ENCODE results near the gene TREH.

TREH gene

DNA sequence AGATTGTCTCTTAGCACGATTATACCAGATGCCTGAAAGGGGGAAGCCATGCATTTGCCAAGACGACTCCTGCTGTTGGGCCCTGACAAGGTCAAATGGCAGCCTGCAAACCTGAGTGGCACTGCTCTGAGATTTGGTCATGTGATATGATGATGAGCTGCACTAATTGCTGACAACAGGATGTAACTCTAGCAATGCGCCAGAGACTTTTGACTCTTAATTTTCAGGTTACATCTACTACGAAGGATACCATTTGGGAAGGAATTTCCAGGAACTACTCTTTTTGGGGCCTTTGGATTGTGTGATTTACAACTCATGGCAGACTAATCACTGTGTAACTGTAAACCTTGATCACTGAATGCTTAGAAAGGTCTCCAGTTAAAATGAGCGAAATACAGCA, 13.1 kb downstream of the TREH start:
- no peak for DNase-seq (ENCODE audit: low spot score)

DNA sequence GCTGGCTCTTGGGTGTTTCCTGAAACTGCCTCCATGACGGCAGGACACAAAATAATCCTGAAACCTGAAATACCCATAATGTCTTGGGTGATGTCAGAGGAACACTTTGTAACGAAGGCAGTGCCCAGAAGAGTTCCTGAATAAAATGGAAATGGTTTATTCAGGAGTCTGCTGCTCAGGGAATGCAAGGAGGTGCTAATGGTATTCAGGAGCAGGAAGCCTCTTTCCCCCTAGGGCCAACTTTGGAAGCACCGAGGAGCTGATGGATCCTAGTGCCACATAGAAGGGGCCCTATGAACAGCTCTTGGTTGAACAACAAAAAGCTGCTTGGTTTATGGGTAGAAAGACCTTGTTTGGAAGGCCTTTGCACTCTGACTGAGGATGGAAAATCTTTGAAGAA, 15.5 kb downstream of the TREH start:
- no peak for DNase-seq (ENCODE audit: low spot score)

DNA sequence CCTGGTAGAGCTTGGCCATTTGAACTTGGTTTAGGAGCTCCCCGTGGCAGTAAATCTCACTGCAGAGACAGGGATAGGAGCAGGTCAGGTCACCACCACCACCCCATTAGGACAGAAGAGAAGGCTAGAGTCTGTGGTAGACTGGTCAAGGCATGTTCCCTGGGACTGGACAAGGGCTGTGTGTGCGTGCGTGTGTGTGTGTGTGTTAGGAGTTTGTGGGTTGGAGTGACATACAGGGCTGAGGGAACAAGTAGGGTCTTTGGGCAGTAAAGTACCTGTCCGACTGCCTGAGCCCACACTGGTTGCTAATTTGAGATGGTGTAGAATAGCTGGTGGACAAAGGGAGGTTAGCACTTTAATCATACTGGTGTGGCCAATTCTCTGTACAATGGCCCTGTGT, 16.1 kb downstream of the TREH start:
- no peak for DNase-seq (ENCODE audit: low spot score)

DNA sequence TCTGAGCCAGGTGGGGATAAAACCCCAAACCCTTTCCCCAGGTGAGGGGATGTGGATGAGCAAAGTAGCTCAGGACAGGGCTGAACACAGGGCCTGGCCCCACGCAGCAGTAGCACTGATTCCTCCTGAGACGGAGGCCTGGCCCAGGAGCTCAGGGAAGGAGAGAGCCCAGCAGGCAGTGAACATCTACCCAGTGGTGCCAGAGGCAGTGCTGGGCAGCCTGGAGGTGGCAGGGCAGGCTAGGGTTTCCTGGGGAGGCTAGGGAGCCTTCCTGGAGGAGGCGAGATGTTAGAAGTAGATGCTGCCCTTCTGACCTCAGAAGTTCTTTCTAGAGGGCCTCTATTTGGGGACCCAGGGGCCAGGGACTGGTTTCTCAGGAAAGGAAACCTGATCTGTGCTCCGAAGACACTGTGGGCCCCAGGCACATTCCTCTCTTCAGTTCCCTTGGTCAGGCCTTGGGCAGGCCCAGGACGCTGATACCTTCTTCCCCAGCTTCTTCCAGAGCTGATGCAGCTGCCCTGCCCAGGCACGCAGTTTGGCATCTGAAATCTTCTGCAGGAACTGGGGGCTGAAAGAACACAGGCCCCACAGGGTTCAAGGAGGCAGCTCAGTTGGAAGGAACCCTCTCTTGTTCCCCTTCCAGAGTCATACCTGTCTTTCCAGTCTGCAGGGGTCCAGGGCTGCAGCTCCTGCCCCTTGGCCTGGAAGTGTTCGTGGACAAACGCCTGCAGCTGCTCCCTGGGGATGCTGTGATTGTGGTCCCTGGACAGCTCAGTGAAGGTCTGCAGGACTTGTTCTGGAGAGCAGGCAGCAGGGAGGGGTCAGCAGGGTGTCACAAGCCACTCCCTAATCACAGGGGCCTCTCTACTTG, 16.8 kb downstream of the TREH start:
- no peak for DNase-seq (ENCODE audit: low spot score)

GRCh38 chr11:118661425-118662301, 17.8 kb downstream of the TREH start:
- no peak for DNase-seq (ENCODE audit: low spot score)

- no peak for DNase-seq (ENCODE audit: low spot score)
These were observed 18.6 kb downstream of the TREH start for GRCh38 chr11:118660681-118661424.

DNA sequence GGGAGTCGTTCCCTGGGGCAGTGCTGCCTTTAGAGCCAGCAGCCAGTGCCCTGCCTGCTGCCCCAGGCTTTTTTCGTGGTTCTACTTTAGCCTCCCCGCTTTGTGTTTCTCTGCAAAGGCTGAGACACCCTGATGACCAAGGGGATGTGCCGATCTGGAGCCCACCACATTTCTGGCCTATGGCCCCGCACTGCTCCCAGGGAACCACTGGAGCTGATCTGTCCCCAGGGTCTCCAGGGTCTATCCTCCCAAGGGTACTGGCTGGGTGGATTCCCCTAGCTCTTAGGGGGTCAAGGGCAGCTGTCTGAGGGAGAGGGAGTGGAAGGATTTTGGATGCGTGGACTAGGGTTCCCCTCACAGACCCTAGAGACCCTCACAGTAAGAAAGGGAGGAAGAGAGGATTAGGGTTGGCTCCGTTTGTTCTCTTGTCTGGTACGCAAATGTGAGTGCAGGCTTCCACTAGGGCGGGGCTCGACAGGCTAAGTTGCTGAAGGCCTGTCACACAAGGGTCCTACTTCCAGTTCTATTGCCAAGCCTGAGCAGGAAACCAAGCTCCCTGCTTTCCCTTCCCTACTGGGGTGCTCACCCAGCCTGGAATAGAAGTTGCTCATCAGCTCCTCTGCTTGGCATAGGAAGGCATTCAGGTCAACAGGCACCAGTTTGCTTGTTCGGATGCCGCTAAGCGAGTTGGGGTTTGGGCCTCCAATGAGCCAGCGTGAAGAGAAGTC, 19.3 kb downstream of the TREH start:
- DNase-seq (ENCODE audit: low spot score), result no peak

DNA sequence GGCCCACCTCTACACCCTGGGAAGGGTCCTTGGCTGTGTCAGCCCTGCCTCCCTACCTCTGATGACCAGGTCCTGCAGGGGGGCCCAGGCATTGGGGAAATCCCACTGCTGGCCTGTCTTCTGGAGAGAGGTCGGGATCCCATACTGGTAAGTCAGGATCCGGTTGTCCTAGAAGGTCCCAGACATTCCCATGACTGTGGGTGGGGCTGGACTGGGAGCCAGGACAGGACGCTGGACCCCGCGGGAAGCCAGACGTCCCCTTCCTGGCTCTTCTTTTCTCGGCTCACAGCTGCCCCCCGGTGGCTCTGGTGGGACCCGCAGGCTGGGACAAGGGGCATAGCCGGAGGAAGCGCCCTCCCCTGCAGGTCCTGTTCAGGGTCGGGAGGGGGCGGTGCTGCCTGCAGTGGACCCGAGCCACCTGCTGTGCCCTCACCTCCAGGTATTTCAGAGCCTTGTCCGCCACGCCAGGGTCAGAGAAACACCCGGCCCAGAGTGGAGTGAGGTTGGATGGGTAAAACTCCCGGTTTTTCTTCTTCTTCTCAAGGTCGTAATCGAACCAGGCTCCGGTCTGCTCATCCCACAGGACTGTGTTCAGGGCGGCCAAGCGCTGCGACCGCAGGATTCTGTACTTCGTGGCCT, 20.0 kb downstream of the TREH start:
- peak; percentile 86 for DNase-seq (ENCODE audit: low spot score)

DNA sequence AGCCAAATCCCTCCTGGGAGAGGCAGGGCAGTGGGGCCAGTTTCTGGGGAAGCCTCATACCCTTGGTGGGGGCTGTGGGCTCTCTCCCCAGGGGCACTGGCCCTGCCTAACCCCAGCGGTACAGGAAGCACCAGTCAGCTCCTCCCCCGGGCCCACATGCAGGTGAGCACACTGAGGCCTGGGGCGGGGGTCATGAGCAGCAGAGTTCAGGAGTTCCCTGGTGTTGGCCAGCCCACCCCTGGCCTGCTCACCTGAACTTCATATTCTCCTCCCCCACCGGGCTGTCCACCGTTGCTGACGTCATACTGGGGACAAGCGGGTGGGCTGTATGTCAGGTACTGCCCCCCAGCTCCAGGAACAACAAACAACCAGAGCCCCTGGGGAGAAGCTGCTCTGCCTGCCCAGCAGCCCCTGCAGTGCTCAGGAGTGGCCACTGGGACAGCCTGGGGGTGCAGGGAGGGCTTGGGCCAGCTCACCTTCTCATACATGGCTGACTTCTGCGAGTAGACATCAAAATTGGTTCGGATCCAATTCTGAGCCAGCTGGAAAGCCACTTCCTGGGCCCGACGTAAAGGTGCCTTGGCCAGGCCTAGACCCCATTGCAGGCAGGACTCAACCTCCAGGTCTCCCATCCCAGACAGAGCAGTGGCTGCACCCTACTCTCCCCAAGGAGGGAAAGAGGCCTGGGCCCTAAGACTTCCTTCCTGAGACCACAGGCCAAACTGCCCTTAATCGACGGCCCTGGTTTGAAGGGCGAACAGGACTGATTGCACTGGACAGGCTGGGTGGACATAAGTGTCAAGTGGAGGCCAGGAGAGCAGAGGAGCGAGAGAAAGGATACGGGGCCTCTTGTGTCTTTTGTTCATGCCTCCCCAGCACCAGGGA, 20.8 kb downstream of the TREH start:
- DNase-seq (ENCODE audit: low spot score), result no peak

GRCh38 chr11:118657709-118658428, 21.6 kb downstream of the TREH start:
- DNase-seq (ENCODE audit: low spot score), result no peak

GRCh38 chr11:118657238-118657637, 22.2 kb downstream of the TREH start:
- DNase-seq (ENCODE audit: low spot score), result no peak

DNA sequence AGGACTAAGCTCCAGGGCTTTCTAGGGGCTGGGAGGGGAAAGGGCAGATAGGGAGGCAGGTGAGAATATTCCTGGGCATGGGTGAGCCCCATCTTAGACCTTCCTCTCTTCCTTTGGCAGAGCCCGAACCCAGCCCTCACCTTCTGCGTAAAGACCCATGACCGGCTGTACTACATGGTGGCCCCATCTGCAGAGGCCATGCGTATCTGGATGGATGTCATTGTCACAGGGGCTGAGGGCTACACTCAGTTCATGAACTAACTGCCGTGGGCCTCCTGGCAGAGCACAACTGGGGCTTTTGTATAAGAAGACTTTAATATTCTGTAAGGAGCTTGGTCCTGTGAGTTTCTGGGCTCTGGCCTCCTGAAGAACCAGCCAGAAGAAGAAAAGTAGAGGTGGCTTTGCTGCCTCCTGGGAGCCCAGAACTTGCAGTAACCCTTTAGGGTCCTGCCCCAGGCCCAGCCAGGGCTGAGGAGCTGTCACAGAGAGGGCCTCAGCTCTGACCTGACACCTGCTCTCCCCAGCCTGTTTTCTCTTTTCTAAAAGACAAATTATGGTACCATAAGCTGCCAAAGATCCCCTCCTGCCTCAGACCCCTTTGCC, 22.8 kb downstream of the TREH start:
- DNase-seq (ENCODE audit: low spot score), result no peak

- no peak for DNase-seq (ENCODE audit: low spot score)
These were observed 23.8 kb downstream of the TREH start for GRCh38 chr11:118655486-118656190.

GRCh38 chr11:118653684-118654390, 25.6 kb downstream of the TREH start:
- DNase-seq (ENCODE audit: low spot score), result no peak

- DNase-seq (ENCODE audit: low spot score), result no peak
These were observed 26.7 kb downstream of the TREH start for GRCh38 chr11:118652681-118653181.

GRCh38 chr11:118651820-118652219, 27.6 kb downstream of the TREH start:
- no peak for DNase-seq (ENCODE audit: low spot score)

DNA sequence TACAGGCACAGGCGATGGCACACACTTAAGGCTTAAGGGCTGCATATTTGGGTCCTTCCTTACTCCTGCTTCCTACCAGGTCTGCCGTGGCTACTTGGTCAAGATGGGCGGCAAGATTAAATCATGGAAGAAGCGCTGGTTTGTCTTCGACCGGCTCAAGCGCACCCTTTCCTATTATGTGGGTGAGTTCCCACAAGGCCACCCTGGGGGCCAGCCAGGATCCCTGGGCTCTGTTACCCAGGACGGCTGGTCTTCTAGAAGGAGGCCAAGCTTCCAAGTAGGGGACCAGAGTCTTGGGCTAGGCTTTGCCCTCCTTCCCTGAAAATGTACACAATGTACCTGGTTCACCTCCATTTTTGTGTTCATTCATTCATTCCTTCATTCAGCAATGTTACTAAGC, 29.1 kb downstream of the TREH start:
- DNase-seq (ENCODE audit: low spot score), result no peak

GRCh38 chr11:118649941-118650340, 29.5 kb downstream of the TREH start:
- DNase-seq (ENCODE audit: low spot score), result no peak
